Measurements from ENCODE around the gene LTO1.

The LTO1 gene

DNA sequence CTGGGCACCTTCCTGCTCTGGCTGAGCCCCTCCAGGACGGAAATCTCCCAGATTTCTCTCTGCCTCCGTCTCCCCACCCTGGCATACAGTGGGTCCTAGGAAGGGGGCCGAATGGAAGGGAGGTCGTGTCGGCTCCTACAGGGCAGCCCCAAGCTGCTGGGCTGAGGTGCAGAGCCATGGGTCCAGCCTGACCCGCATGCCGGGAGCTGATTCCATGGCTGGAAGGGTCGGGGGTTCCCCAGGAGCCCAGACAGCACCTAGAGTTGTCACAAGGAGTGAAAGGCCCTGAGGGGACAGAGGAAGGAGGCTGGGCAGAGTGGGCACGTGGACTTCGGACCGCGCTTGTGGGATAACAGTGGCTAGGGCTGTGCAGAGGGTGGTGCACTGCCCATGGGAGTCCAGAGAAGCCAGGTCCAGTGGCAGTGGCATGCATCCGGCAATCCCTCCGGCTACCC lies 17.7 kb downstream of the LTO1 start:
- DNase-seq (ENCODE audit: low read depth) = no peak

DNA sequence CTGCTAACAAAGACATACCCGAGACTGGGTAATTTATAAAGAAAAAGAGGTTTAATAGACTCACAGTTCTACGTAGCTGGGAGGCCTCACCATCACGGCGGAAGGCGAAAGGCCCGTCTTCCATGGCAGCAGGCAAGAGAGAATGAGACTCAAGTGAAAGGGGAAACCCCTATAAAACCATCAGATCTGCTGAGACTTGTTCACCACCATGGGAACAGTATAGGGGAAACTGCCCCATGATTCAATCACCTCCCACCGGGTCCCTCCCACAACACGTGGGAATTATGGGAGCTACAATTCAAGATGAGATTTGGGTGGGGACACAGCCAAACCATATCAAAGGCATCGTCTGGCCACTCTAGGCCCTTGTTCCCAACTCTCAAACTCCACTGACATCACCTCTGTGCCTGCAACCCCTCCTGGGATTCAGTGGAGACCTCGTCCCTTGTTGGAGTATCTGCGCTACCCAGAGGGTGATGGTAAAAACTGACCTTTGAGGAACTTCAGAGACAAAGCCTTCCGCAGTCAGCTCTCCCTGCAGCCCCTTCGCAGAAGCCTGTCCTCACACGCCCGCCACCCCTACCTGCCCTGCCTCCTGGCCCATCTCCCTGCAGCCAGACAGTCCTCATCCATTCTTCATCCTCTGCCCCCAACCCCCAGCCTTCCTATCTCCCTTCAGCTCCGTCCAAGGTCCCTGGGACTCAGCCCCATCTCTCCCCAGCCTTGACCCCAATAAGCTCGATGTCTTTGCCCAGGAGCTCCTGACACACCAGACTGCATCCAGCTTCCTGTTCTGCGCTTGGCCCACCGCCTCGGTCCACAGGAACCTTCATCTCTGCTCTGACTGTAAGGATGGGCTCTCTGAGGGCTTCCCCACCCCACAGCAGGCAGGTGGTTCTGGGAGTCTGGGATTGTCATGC lies 18.4 kb downstream of the LTO1 start:
- DNase-seq (ENCODE audit: low read depth) = no peak

DNA sequence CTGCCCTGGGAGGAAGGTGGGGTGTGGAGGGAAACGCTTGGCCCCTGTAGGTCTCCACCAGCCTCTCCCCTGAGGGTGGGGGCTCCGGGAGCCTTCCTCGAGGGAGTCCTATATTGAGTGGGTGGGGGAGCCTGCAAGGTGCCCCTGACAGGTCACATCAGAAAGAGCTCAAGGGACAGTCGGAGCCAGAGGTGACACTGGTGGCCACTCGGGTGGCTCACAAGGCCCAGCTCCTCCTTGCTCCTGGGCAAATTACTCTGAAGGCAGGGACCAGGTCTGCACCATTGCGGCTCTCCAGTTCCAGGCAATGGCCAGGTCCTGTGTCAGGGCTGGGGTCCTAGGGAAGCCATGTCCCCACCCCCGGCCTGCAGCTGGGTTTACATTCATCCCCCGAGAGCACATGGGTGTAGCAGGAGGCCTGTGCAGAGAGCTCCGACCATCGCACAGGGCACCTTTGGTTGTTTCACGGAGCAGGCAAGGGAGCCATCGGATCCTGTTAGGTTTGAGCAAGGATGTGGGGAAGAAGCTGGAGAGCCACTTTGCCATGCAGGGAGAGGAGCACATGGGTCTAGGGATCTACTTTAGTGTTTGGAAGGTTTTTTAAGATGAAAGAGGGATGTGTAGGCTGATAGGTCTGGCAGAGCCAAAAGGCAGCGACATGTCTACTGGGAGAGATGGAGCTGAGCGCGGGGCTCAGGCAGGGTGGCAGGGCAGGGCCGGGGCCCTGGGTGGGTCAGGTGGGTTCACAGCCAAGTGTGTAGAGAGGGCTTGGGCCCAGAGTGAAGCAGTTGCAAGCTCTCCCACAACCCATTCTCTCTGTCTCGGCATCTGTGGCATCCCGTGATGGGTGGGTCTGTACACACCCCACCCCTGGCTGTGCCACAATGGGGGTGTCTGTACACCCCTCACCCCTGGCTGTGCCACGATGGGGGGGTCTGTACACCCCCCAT lies 19.4 kb downstream of the LTO1 start:
- no peak for DNase-seq (ENCODE audit: low read depth)

DNA sequence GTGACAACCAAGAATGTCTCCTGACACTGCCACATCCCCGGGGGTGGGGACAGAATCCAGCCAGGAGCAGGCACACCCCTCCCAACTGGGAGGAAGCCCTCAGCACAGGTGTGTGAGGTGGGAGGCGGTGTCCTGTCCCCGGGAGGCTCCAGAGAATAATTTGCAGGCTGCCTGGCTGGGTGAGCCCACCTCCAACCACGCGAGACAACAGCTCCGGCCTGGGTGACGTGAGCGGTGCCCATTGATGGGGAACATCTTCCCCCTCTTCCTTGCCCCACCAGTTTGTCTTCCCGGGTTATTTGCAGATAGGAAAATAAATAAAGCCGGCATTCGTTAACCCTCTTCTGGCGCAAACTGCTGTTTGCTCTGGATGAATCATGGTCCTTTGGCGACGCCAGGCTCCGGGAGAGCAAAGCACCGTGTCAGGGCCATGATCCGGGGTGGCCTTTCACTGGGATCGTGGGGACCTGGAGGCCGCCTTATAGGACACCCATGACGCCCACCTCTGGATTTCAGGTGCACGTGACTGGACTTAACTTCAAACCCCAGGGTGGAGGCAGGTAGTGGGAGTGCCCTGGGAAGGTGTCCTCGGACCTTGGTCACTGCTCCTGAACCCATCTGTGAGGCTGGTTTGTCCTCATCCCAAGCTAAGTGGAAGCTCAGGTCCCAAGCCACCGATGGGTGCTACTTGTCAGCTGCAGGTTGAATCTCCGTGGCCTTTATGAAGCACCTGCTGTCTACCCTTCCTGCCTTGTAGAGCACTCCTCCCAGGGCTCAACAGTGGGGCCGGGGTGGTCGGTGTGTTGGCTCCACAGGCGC lies 20.3 kb downstream of the LTO1 start:
- no peak for DNase-seq (ENCODE audit: low read depth)

DNA sequence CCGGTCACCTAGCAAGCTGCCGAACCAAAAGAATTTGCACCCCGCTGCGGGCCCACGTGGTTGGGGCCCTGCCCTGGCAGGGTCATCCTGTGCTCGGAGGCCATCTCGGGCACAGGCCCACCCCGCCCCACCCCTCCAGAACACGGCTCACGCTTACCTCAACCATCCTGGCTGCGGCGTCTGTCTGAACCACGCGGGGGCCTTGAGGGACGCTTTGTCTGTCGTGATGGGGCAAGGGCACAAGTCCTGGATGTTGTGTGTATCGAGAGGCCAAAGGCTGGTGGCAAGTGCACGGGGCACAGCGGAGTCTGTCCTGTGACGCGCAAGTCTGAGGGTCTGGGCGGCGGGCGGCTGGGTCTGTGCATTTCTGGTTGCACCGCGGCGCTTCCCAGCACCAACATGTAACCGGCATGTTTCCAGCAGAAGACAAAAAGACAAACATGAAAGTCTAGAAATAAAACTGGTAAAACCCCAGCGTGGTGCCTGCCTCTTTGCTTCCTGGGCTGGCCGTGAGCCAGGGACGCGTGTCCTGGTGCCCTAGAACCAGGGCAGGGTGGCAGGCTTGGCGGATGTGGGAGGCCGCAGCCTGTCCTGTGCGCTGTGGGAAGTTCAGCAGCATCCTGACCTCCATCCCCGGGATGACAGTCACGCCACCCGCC lies 21.0 kb downstream of the LTO1 start:
- DNase-seq (ENCODE audit: low read depth) = no peak

DNA sequence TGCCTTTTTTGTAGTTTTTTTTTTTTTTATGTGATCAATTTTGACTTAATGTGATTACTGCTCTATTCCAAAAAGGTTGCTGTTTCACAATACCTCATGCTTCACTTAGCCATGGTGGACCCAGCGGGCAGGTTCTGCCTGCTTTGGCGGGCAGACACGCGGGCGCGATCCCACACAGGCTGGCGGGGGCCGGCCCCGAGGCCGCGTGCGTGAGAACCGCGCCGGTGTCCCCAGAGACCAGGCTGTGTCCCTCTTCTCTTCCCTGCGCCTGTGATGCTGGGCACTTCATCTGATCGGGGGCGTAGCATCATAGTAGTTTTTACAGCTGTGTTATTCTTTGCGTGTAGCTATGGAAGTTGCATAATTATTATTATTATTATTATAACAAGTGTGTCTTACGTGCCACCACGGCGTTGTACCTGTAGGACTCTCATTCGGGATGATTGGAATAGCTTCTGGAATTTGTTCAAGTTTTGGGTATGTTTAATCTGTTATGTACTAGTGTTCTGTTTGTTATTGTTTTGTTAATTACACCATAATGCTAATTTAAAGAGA lies 21.7 kb downstream of the LTO1 start:
- no peak for DNase-seq (ENCODE audit: low read depth)

DNA sequence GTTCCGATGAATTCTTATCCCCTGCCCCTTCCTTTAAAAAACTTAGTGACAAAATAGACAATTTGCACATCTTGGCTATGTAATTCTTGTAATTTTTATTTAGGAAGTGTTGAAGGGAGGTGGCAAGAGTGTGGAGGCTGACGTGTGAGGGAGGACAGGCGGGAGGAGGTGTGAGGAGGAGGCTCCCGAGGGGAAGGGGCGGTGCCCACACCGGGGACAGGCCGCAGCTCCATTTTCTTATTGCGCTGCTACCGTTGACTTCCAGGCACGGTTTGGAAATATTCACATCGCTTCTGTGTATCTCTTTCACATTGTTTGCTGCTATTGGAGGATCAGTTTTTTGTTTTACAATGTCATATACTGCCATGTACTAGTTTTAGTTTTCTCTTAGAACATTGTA lies 22.2 kb downstream of the LTO1 start:
- DNase-seq (ENCODE audit: low read depth) = no peak

DNA sequence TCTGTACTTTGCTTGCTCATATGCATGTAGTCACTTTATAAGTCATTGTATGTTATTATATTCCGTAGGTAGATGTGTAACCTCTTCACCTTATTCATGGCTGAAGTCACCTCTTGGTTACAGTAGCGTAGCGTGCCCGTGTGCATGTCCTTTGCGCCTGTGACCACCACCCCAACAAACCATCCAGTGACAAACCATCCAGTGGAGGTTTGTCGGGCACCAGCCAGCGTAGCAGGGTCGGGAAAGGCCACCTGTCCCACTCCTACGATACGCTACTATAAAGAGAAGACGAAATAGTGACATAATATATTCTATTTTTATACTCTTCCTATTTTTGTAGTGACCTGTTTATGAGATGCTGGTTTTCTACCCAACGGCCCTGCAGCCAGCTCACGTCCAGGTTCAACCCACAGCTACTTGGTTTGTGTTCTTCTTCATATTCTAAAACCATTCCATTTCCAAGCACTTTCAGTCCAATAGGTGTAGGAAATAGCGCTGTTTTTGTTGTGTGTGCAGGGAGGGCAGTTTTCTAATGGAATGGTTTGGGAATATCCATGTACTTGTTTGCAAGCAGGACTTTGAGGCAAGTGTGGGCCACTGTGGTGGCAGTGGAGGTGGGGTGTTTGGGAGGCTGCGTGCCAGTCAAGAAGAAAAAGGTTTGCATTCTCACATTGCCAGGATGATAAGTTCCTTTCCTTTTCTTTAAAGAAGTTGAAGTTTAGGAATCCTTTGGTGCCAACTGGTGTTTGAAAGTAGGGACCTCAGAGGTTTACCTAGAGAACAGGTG lies 23.1 kb downstream of the LTO1 start:
- no peak for DNase-seq (ENCODE audit: low read depth)

DNA sequence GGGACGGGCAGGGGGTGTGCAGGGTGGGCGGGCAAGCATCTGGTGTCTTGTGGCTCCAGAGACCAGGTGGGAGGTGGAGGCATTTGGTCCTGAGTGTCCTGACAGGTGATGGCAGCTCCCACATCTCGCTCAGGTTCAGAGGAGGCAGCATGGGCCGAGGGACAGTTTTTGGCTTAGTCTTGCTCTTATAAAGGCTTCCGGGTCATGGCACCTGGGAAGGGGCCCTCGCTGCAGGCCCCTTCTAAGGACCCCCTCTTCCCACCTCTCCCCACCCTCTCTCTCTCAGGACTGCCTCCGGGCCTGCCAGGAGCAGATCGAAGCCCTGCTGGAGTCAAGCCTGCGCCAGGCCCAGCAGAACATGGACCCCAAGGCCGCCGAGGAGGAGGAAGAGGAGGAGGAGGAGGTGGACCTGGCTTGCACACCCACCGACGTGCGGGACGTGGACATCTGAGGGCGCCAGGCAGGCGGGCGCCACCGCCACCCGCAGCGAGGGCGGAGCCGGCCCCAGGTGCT lies 24.3 kb downstream of the LTO1 start:
- no peak for DNase-seq (ENCODE audit: low read depth)

DNA sequence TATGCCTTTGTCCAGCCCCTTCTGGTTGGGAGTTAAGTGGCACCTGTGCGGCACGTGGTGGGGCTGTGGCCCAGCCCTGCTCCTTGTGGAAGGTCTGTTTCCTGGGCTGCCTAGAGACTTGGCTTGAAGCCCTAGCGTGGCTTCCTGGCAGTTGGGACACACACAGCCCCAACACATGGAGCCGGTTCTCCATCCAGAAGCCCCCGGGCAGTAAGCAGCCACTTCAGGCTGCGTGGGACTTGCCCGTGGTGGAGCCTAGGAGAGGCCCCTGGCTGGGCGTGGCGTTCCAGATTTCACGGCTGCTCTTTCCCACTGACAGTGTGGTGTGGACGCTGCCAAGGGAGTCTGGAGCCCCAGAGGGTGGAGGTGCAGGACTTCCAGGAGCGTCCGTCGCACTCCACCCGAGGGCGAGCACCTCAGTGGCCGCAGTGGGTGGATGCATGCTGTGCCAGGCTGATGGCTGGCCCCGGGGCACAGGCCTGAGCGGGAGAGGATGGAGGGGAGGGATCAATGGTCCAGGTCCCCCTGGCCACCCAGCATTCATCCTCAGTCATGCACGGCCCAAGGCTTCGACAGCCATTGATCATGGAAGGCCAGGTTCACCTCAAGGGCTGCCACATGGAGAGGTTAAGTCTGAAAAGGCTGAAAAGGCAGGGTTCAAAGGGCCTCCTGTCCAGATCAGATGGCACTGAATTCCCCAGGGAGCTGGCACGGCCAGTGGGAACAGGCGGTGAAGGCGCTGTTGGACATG lies 24.9 kb downstream of the LTO1 start:
- no peak for DNase-seq (ENCODE audit: low read depth)

DNA sequence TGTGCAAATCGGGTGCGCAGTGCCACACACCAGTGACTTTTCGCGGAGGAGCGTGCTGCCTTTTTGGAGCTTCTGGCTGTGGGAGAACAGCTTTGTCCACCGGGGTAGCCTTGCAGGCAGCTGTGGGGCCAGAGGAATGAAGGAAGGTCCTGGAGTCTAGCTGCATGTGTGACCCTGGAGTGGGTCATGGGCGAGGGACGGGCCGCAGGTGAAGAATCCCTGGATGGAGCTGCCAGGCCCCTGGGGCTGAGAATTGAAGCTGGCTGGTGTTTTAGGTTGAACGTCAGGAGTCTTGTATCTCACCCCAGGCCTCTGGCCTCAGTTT lies 25.6 kb downstream of the LTO1 start:
- DNase-seq (ENCODE audit: low read depth) = no peak

DNA sequence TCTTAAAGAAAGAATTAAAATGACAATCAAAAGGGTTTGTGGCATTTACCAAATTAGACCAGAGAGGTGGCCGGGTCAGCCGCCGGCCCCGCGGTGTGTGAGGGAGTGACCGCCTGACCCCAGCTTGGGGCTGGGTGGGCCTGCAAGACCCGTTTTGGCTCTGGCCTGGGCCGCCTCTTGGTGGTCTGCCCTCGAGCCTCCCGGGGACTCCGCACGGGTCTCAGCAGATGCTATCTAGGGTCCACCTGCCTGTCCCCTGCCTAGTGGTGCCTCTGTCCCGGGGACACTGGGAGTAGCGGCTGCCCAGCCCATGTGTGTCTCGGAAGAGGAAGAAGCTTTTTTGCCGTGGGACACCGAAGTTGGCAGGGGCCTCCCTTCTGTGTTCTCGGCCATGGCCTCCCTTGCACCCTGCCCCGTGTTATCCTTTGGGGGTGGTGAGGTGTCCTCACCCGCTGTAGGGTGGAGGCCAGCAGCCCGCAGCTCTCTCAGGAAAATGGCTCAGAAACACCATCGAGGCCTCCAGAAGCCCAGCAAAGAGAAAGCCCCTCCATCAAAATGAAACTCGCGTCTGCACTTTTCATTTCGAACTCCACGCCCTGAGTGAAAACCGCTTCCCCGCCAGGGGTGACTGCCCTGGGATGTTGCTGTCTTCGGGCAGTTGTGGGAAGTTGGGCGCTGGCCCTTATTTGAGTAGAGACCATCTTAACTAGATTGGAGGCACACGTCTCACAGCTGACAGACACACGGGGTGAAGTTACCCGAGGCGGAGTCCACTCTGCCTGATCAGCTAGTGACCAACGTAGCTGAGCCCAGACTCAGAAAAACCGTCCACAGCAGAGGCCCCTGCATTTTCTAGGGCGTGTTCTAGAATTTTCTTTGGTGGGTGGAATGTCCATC lies 26.2 kb downstream of the LTO1 start:
- DNase-seq (ENCODE audit: low read depth) = no peak

DNA sequence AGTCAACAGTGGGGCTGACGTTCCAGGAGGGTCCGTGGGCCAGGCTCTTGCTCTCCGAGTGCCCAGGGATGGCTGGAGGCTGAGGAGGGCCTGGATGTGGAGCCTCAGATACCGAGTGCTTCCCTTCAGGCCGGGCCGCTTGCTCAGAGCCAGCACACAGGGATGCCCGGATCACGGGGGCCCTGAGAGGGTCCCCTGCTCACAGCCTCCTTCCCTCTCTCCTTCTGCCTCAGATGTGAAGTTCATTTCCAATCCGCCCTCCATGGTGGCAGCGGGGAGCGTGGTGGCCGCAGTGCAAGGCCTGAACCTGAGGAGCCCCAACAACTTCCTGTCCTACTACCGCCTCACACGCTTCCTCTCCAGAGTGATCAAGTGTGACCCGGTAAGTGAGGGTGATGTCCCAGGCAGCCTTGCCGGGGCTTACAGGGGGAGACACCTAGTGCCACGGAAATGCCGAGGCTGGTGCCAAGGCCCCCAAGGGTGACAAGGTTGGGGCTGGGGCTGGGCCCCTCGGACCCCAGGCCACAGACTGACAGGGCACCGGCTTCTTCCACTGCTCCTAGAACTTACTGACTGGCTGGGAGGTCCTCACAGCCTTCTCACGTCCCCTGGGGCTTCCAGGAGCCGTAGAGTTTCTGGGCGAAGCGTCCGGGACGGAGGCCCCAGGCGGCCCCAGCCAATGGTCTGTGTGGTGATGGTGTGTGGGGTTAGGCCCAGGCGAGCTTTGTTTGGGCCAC lies 27.2 kb downstream of the LTO1 start:
- DNase-seq (ENCODE audit: low read depth) = no peak

DNA sequence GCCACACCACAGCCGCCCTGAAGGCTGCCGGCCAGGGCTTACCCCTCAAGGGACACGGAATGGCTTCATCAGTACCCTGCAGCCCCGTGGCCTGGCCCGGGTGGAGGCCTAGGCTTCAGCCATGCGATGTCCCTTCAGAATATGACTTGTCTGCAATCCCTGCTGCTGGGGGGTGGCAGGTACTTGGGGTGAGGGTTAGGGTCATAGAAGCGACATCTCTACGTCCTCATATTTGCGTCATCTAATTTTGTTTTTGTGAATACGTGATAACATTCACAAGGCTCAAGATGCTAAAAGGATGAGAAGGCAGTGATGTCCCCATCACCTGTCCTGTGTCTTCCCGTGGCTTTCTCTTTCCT lies 27.8 kb downstream of the LTO1 start:
- DNase-seq (ENCODE audit: low read depth) = no peak

DNA sequence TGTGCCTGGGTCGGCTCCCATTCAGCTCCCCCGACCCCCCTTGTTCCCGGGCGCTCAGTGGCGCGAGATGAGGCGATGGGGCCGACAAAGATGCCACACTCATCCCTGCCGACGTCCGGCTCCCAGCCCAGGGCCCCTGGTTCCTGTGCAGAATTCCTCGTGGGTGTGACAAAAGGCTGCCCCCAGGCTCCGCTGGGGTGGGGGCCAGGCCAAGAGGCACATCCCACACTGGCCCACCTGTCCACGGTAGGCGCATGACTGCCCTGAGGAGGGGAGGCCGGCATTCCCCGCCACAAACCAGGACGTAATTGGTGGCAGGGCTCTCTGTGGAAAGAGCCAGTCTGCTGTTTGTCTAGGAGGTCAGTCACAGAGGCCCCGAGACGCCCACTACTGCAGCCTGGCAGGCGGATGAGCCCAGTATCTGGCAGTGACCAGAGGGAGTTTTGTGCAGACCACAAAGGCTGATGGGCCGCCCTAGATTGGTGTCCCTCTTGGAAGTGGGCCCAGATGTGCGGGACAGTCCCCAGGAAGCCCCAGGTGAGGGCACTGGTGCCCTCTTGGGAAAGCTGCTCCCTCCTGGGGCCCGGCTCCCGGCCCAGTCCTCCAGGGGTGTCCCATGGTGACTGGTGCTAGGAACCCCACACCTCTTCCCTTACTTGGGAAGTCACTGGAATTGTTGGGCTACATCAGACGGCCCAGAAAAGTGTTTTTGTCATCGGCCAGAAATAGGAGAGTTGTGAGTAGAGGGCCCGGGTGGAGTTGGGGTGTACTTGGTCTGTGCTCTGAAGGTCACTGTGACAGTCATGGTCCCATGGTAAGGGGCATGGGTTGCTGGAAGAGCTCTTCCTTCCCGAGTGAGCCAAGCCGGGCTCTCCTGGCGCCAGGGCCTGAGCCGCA lies 28.4 kb downstream of the LTO1 start:
- DNase-seq (ENCODE audit: low read depth) = no peak

DNA sequence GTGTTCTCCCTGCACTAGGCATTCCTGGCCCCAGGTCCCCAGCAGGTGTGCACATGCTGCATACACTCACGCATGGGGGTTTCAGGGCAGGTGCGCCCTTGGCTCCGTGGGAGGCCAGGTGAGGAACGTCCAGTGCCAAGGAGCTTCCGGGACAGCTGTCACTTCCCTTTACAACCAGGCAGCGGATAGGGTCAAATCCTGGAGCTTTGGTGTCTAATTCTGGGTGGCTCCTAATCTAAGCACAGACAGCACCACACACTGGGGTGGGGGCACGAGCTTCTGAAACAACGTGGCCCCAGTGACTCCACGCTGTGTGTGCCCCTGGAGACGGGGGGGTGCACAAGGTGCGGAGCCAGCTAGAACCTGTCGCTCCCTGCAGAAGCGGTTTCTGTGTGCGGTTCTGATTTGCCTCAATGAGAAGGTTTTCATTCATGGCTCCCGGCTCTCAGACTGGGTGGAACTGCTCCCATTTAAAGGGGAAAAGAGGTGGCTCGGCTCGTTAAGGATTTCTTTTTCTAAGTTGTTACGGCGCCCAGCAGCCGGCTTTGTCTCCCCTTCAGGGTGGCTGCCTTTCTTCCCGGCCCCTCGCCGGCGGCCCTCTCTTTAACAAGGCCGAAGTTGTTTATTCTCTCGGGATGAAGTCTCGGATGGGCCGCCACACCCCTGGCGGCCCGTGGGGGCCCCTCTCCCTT lies 29.2 kb downstream of the LTO1 start:
- no peak for DNase-seq (ENCODE audit: low read depth)

All from activated T-cell treated with anti-CD3 and anti-CD28 coated beads for 48 hours (primary cell).